ENCODE results near the gene COPS6.

DNA sequence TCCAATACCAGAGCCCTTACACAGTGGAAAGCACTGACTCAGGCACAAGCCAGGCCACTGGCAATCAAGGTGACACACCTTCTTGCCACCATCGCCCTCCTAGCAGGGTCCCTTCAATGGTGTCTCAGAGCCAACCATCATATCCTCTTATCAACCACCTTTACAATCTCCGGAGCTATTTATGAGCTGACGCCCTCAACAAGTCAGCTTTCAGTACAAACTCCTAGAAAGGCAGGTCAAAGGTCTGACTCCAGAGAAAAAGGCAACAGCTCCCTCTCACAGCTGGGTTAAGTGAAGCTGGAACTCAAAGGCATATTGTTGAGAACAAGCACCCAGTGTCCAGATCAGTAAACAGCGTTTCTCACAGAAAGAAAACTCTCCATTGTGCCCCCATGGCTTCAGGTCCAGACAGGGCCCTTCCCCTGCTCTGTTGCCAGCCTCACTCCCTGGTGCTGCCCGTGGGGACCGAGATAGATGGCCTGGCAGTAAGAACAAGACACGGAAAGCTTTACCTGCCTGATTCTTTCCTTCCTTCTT lies 9.7 kb upstream of the COPS6 start:
- TF ChIP-seq, protein P1, sequence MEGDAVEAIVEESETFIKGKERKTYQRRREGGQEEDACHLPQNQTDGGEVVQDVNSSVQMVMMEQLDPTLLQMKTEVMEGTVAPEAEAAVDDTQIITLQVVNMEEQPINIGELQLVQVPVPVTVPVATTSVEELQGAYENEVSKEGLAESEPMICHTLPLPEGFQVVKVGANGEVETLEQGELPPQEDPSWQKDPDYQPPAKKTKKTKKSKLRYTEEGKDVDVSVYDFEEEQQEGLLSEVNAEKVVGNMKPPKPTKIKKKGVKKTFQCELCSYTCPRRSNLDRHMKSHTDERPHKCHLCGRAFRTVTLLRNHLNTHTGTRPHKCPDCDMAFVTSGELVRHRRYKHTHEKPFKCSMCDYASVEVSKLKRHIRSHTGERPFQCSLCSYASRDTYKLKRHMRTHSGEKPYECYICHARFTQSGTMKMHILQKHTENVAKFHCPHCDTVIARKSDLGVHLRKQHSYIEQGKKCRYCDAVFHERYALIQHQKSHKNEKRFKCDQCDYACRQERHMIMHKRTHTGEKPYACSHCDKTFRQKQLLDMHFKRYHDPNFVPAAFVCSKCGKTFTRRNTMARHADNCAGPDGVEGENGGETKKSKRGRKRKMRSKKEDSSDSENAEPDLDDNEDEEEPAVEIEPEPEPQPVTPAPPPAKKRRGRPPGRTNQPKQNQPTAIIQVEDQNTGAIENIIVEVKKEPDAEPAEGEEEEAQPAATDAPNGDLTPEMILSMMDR (IDR thresholded peaks at IDR 0.05; ENCODE audit: low read length): no peak
- no peak for TF ChIP-seq EZH2 (IDR thresholded peaks at IDR 0.05; ENCODE audit: borderline replicate concordance, low read length)

Measured in OCI-LY1 (cell line).